Esophagus (tissue), 2 donors: ENCODE measurements around the gene UTP14C. TPM values are rescaled to one million over a fixed set of nuclear protein-coding genes. Genes with fewer than 3 reads are reported as not detected.
"Not testable (repeated sequence)": the region's sequence is repeated elsewhere in the genome, so short reads cannot be mapped to it uniquely, and the experiment has no call there.

ENCODE experiments used
- H3K27ac ChIP-seq, 2 donors: one replicate each; pipeline ENCODE4 v1.5.1; 2013; ENCODE audit warnings: low read depth in 2 of 2, mild to moderate bottlenecking in 2 of 2, inconsistent platforms in 1 of 2, low read length in 1 of 2, moderate library complexity in 1 of 2
- H3K27me3 ChIP-seq, 2 donors: one replicate each; pipeline ENCODE4 v1.6.1; 2013; ENCODE audit warnings: low read length in 2 of 2, control low read depth in 1 of 2, mild to moderate bottlenecking in 1 of 2; ENCODE audit not compliant: insufficient read depth in 2 of 2, control insufficient read depth in 1 of 2
- H3K36me3 ChIP-seq, 2 donors: one replicate each; pipeline ENCODE4 v1.6.1; 2013; ENCODE audit warnings: low read length in 1 of 2; ENCODE audit not compliant: control insufficient read depth in 2 of 2, insufficient read depth in 2 of 2
- H3K4me1 ChIP-seq, 2 donors: one replicate each; pipeline ENCODE4 v1.6.1; 2013; ENCODE audit warnings: low read length in 1 of 2; ENCODE audit not compliant: control insufficient read depth in 2 of 2, insufficient read depth in 2 of 2
- H3K4me3 ChIP-seq, 2 donors: one replicate each; pipeline ENCODE4 v1.5.1; 2013; ENCODE audit warnings: low read length in 2 of 2, mild to moderate bottlenecking in 2 of 2, low read depth in 1 of 2, moderate library complexity in 1 of 2
- H3K9me3 ChIP-seq, 2 donors: one replicate each; pipeline ENCODE4 v1.6.1; 2013; ENCODE audit warnings: mild to moderate bottlenecking in 2 of 2, low read depth in 1 of 2, low read length in 1 of 2, moderate library complexity in 1 of 2; ENCODE audit not compliant: control insufficient read depth in 2 of 2, insufficient read depth in 1 of 2
- WGBS, 2 donors: extraction: QIAGEN DNeasy Blood & Tissue Kit; methylation state at CpG; one replicate each; pipeline ENCODE4 v1.1.7; 2013; 5-methylcytosine and 5-hydroxymethylcytosine counted together
- polyA plus RNA-seq, 2 donors: library from polyadenylated mRNA; stranded (reverse); fragments of 200-250 nt; gene quantifications; one replicate each; pipeline ENCODE4 v1.2.3, GENCODE V29; 2013
- donor health status: healthy with polysubstance abuse.
- donor health status: Bipolar disorder and iron deficiency.

UTP14C gene
- polyA plus RNA-seq: 1 to 10 TPM; 1.7 to 3.1 TPM

GRCh38 chr13:52024481-52024880 lies at the start of gene UTP14C:
TSS of gene UTP14C (plus strand) at chr13:52024691. CDS start at chr13:52028805, 4,114 bp downstream.
- H3K36me3 ChIP-seq: peaks cover 7% of the 10 kb centered on the region in 2 donors

GRCh38 chr13:51976423-51976822 lies 48.1 kb upstream of the UTP14C start:
- Histone ChIP-seq H3K36me3 (peaks cover 0 to 2% of the 10 kb centered on the region in 2 donors), H3K9me3 (no peaks in the 10 kb centered on the region), H3K27ac (no peak overlapping the region), H3K27me3 (no peaks in the 10 kb centered on the region), H3K4me1 (no peaks in the 10 kb centered on the region), H3K4me3 (no peak overlapping the region)
- 19 to 32% methylated on average over 1 of the region's 1 CpG for WGBS, 2 donors

More at GRCh38 chr13:52024481-52024880, at the start of gene UTP14C:
- Histone ChIP-seq H3K27me3 (no peaks in the 10 kb centered on the region), H3K4me1 (peaks cover 0 to 2% of the 10 kb centered on the region in 2 donors), H3K4me3 (no peak within 1 kb of the TSS), H3K9me3 (peaks cover 0 to 4% of the 10 kb centered on the region in 2 donors), H3K27ac (no peak within 1 kb of the TSS)
- 89 to 93% methylated on average over 3 of the region's 3 CpGs for WGBS, 2 donors

GRCh38 chr13:51976890-51977289 lies 47.6 kb upstream of the UTP14C start:
- no peaks in the 10 kb centered on the region for H3K27me3 ChIP-seq
- peaks cover 0 to 2% of the 10 kb centered on the region in 2 donors for H3K36me3 ChIP-seq
- H3K27ac ChIP-seq: no peak overlapping the region
- H3K4me3 ChIP-seq: no peak overlapping the region
- WGBS, 2 donors: 84 to 87% methylated on average over 5 of the region's 5 CpGs
- H3K4me1 ChIP-seq: no peaks in the 10 kb centered on the region
- H3K9me3 ChIP-seq: no peaks in the 10 kb centered on the region

GRCh38 chr13:51977625-51978024 lies 46.9 kb upstream of the UTP14C start:
- no peaks in the 10 kb centered on the region for H3K27me3 ChIP-seq
- peaks cover 0 to 2% of the 10 kb centered on the region in 2 donors for H3K36me3 ChIP-seq
- no peak overlapping the region for H3K4me3 ChIP-seq
- no peaks in the 10 kb centered on the region for H3K4me1 ChIP-seq
- no peaks in the 10 kb centered on the region for H3K9me3 ChIP-seq
- WGBS, 2 donors: 94 to 96% methylated on average over 5 of the region's 5 CpGs
- no peak overlapping the region for H3K27ac ChIP-seq

- no peaks in the 10 kb centered on the region for H3K27me3 ChIP-seq
- WGBS, 2 donors: 53 to 67% methylated on average over 5 of the region's 5 CpGs
- no peaks in the 10 kb centered on the region for H3K4me1 ChIP-seq
- H3K36me3 ChIP-seq: peaks cover 0 to 2% of the 10 kb centered on the region in 2 donors
- H3K9me3 ChIP-seq: no peaks in the 10 kb centered on the region
- no peak overlapping the region for H3K27ac ChIP-seq
- no peak overlapping the region for H3K4me3 ChIP-seq
These were observed 45.5 kb upstream of the UTP14C start for GRCh38 chr13:51978796-51979556.

GRCh38 chr13:51980908-51981307 lies 43.6 kb upstream of the UTP14C start:
- 63 to 64% methylated on average over 4 of the region's 4 CpGs for WGBS, 2 donors
- Histone ChIP-seq H3K4me1 (no peaks in the 10 kb centered on the region), H3K9me3 (no peaks in the 10 kb centered on the region), H3K4me3 (no peak overlapping the region), H3K27me3 (no peaks in the 10 kb centered on the region), H3K27ac (no peak overlapping the region), H3K36me3 (no peaks in the 10 kb centered on the region)

- H3K4me3 ChIP-seq: no peak overlapping the region
- H3K27ac ChIP-seq: no peak overlapping the region
- H3K4me1 ChIP-seq: no peaks in the 10 kb centered on the region
- H3K36me3 ChIP-seq: no peaks in the 10 kb centered on the region
- no peaks in the 10 kb centered on the region for H3K27me3 ChIP-seq
- H3K9me3 ChIP-seq: no peaks in the 10 kb centered on the region
- WGBS, 2 donors: 85 to 89% methylated on average over 4 of the region's 4 CpGs
These were observed 43.1 kb upstream of the UTP14C start for GRCh38 chr13:51981355-51981754.

- H3K4me1 ChIP-seq, H3K4me3 ChIP-seq, H3K36me3 ChIP-seq, H3K9me3 ChIP-seq, H3K27me3 ChIP-seq, H3K27ac ChIP-seq: not testable (repeated sequence)
- 79 to 89% methylated on average over 3 of the region's 3 CpGs for WGBS, 2 donors
These were observed 41.2 kb upstream of the UTP14C start for GRCh38 chr13:51983292-51983691.

- H3K36me3 ChIP-seq, H3K4me3 ChIP-seq, H3K27ac ChIP-seq, H3K9me3 ChIP-seq, H3K27me3 ChIP-seq, H3K4me1 ChIP-seq: not testable (repeated sequence)
- WGBS, 2 donors: 86 to 91% methylated on average over 4 of the region's 4 CpGs
These were observed 39.6 kb upstream of the UTP14C start for GRCh38 chr13:51984904-51985303.

GRCh38 chr13:51988988-51989618 lies 35.4 kb upstream of the UTP14C start:
- H3K27me3 ChIP-seq: no peaks in the 10 kb centered on the region
- H3K9me3 ChIP-seq: no peaks in the 10 kb centered on the region
- H3K4me3 ChIP-seq: no peak overlapping the region
- no peaks in the 10 kb centered on the region for H3K4me1 ChIP-seq
- 84 to 85% methylated on average over 3 of the region's 3 CpGs for WGBS, 2 donors
- no peak overlapping the region for H3K27ac ChIP-seq
- H3K36me3 ChIP-seq: no peaks in the 10 kb centered on the region
